HCT116 (cell line): Measurements from ENCODE around the gene DOCK10. TPM values are rescaled to one million over a fixed set of nuclear protein-coding genes. Genes with fewer than 3 reads are reported as not detected.

Experiments used
- ATAC-seq: fragments of 200-7000 bp; cut with Tn5 transposase; 2 replicates; pipeline ENCODE4 v1.9.1; 2020; ENCODE audit warnings: mild to moderate bottlenecking, moderate library complexity
- BruUV-seq: library from RNA; stranded (reverse); fragments of 400-500 nt; replicated peaks from 2 replicates; lab custom pipeline; 2021; lab: Mats Ljungman, UMichigan
- CTCF ChIA-PET: fragments of 300-600 bp; sonication (Branson Sonifier 250); formaldehyde crosslinking; loops from one replicate; lab custom pipeline; 2021; ENCODE audit warnings: antibody characterized with exemption; lab: Charles Lee
- POLR2A ChIA-PET: fragments of 300-600, 350-600 bp; sonication (Branson Sonifier 250); formaldehyde crosslinking; loops from one replicate; lab custom pipeline; 2021; ENCODE audit warnings: antibody characterized with exemption; lab: Charles Lee
- RAD21 ChIA-PET, 2 experiments: fragments of 300-600 bp; sonication (Branson Sonifier 250); formaldehyde crosslinking; loops; one replicate each; lab custom pipeline; 2023; ENCODE audit warnings: low total read pairs in 2 of 2; ENCODE audit not compliant: uncharacterized antibody in 2 of 2, unreplicated experiment in 2 of 2, low non-redundant PET in 1 of 2; lab: Charles Lee
- DNase-seq: peaks from one replicate; pipeline ENCODE4 v3.0.0-alpha.2; 2010; ENCODE audit warnings: low read depth, low spot score
- H2AFZ ChIP-seq: fragments of 200-600 bp; shearing (Covaris generic), sonication (generic); 2 replicates; pipeline ENCODE4 v1.6.1; 2017; ENCODE audit warnings: low read depth, mixed run types, mixed read lengths, antibody characterized with exemption, low read length; ENCODE audit not compliant: poor library complexity, severe bottlenecking
- H3K27ac ChIP-seq: 2 replicates; pipeline ENCODE4 v1.5.1; 2012; ENCODE audit warnings: low read depth, low read length
- H3K27me3 ChIP-seq: fragments of 200-600 bp; sonication (generic); 2 replicates; pipeline ENCODE4 v1.6.1; 2016; ENCODE audit warnings: mixed run types, low read length, mixed read lengths; ENCODE audit not compliant: insufficient read depth
- H3K36me3 ChIP-seq, 2 experiments: fragments of 200-500 bp in 1 of 2; fragments of 200-600 bp in 1 of 2; sonication (Bioruptor generic) in 1 of 2; sonication (generic) in 1 of 2; 2 replicates each; pipeline versions ENCODE4 v1.5.1 to v1.6.1; 2014 to 2016; ENCODE audit warnings: low read length in 2 of 2, inconsistent platforms in 1 of 2, mixed read lengths in 1 of 2, mixed run types in 1 of 2; ENCODE audit not compliant: insufficient read depth in 2 of 2, control insufficient read depth in 1 of 2
- H3K4me1 ChIP-seq, 2 experiments: fragments of 200-600 bp in 1 of 2; sonication (generic) in 1 of 2; 2 replicates each; pipeline versions ENCODE4 v1.5.1 to v1.6.1; 2012 to 2017; ENCODE audit warnings: low read length in 2 of 2, inconsistent platforms in 1 of 2, mild to moderate bottlenecking in 1 of 2, mixed read lengths in 1 of 2, mixed run types in 1 of 2, moderate library complexity in 1 of 2; ENCODE audit not compliant: insufficient read depth in 2 of 2, control insufficient read depth in 1 of 2
- H3K4me2 ChIP-seq: fragments of 200-600 bp; sonication (generic); 2 replicates; pipeline ENCODE4 v1.6.1; 2017; ENCODE audit warnings: mixed run types, low read length, mixed read lengths
- H3K4me3 ChIP-seq, 2 experiments: fragments of 200-600 bp in 1 of 2; sonication (generic) in 1 of 2; replicated peaks in 1 of 2; 2 replicates each; pipeline ENCODE4 v1.5.1; 2011 to 2016; ENCODE audit warnings: low read length in 2 of 2, control low read depth in 1 of 2, low read depth in 1 of 2, mild to moderate bottlenecking in 1 of 2, mixed read lengths in 1 of 2, mixed run types in 1 of 2
- H3K79me2 ChIP-seq: fragments of 200-600 bp; sonication (generic); 2 replicates; pipeline ENCODE4 v1.6.1; 2017; ENCODE audit warnings: mild to moderate bottlenecking, mixed run types, low read length, moderate library complexity, mixed read lengths; ENCODE audit not compliant: insufficient read depth
- H3K9ac ChIP-seq: fragments of 200-600 bp; sonication (generic); 2 replicates; pipeline ENCODE4 v1.6.1; 2016; ENCODE audit warnings: low read length, mixed read lengths
- H3K9me2 ChIP-seq: fragments of 200-600 bp; sonication (generic), shearing (Covaris generic); 2 replicates; pipeline ENCODE4 v1.6.1; 2017; ENCODE audit warnings: mixed run types, mild to moderate bottlenecking, moderate library complexity; ENCODE audit not compliant: insufficient read depth
- H3K9me3 ChIP-seq, 2 experiments: fragments of 200-500 bp in 1 of 2; fragments of 200-600 bp in 1 of 2; sonication (Bioruptor generic) in 1 of 2; sonication (generic) in 1 of 2; 2 replicates each; pipeline ENCODE4 v1.6.1; 2014 to 2017; ENCODE audit warnings: low read length in 2 of 2, mixed read lengths in 2 of 2, inconsistent platforms in 1 of 2, low read depth in 1 of 2, mild to moderate bottlenecking in 1 of 2, mixed run types in 1 of 2, moderate library complexity in 1 of 2; ENCODE audit not compliant: control insufficient read depth in 1 of 2, insufficient read depth in 1 of 2
- H4K20me1 ChIP-seq: fragments of 200-600 bp; sonication (generic), shearing (Covaris generic); 2 replicates; pipeline ENCODE4 v1.6.1; 2017; ENCODE audit warnings: mixed run types, mild to moderate bottlenecking, moderate library complexity; ENCODE audit not compliant: insufficient read depth
- ATF3 ChIP-seq: IDR thresholded peaks from 2 replicates; pipeline ENCODE4 v1.6.1; 2012
- CEBPB ChIP-seq: IDR thresholded peaks from 2 replicates; pipeline ENCODE4 v1.6.1; 2012; ENCODE audit warnings: low read depth
- ELF1 ChIP-seq: IDR thresholded peaks from 2 replicates; pipeline ENCODE4 v1.6.1; 2012; ENCODE audit warnings: low read depth, borderline replicate concordance
- EZH2phosphoT487 ChIP-seq: fragments of 200-600 bp; IDR thresholded peaks from 2 replicates; pipeline ENCODE4 v1.6.1; 2018; ENCODE audit warnings: antibody characterized with exemption, borderline replicate concordance
- MAX ChIP-seq: IDR thresholded peaks from 2 replicates; pipeline ENCODE4 v1.6.1; 2012
- POLR2A ChIP-seq: IDR thresholded peaks from 2 replicates; pipeline ENCODE4 v1.7.0; 2011; ENCODE audit warnings: borderline replicate concordance; ENCODE audit not compliant: insufficient read depth, insufficient read length; ENCODE audit errors: extremely low read depth
- RAD21 ChIP-seq: IDR thresholded peaks from 2 replicates; pipeline ENCODE4 v1.6.1; 2012; ENCODE audit warnings: low read depth, mild to moderate bottlenecking
- SRF ChIP-seq: IDR thresholded peaks from 2 replicates; pipeline ENCODE4 v1.6.1; 2012; ENCODE audit warnings: low read depth
- TCF7L2 ChIP-seq: IDR thresholded peaks from 2 replicates; pipeline ENCODE4 v1.7.0; 2011; ENCODE audit warnings: borderline replicate concordance, inconsistent platforms; ENCODE audit not compliant: insufficient read depth, insufficient read length; ENCODE audit errors: extremely low read depth
- YY1 ChIP-seq: IDR thresholded peaks from 2 replicates; pipeline ENCODE4 v1.6.1; 2011; ENCODE audit warnings: low read length, low read depth, moderate library complexity, mild to moderate bottlenecking; ENCODE audit not compliant: insufficient replicate concordance; ENCODE audit errors: extremely low read depth
- ZBTB33 ChIP-seq: IDR thresholded peaks from 2 replicates; pipeline ENCODE4 v1.6.1; 2011; ENCODE audit warnings: mild to moderate bottlenecking, low read length, moderate library complexity; ENCODE audit not compliant: insufficient replicate concordance; ENCODE audit errors: extremely low read depth
- ZNF274 ChIP-seq: fragments of 200-500 bp; sonication (Bioruptor generic); IDR thresholded peaks from 2 replicates; pipeline ENCODE4 v1.6.1; 2014; ENCODE audit warnings: mild to moderate bottlenecking, low read depth, low read length, inconsistent platforms
- intact Hi-C: fragments of 100-400 bp; cut with micrococcal nuclease; formaldehyde crosslinking; loops from 2 replicates; pipeline ENCODE4 v1.10.0; 2022
- total RNA-seq: library from RNA; stranded (reverse); gene quantifications from one replicate; pipeline ENCODE4 v1.2.1, GENCODE V29; 2021; ENCODE audit not compliant: unreplicated experiment

Gene DOCK10
- total RNA-seq, 1 experiment from 2014 or later: 0.54 TPM

- CTCF ChIA-PET: no interaction called here
- BruUV-seq: no TSS peak
These were observed 100.3 kb downstream of the DOCK10 start for GRCh38 chr2:224941960-224942359.

GRCh38 chr2:224940618-224941017 lies 101.7 kb downstream of the DOCK10 start:
- POLR2A ChIA-PET: no interaction called here
- intact Hi-C loops: no loop called here
- no peak for TF ChIP-seq EZH2phosphoT487
- TF ChIP-seq ZNF274: no peak
- no peak for TF ChIP-seq TCF7L2
- no peak for TF ChIP-seq YY1
- no peak for TF ChIP-seq MAX
- no peak for TF ChIP-seq RAD21
- no peak for TF ChIP-seq CEBPB
- no peak for TF ChIP-seq ELF1
- TF ChIP-seq POLR2A: no peak
- TF ChIP-seq ZBTB33: no peak
- TF ChIP-seq SRF: no peak

More at GRCh38 chr2:224941960-224942359, 100.3 kb downstream of the DOCK10 start:
- Histone ChIP-seq H3K4me1 (no peaks in the 10 kb centered on the region), H3K36me3 (no peaks in the 10 kb centered on the region), H3K4me3 (no peak overlapping the region), H2AFZ (no peak overlapping the region), H3K9me3 (no peaks in the 10 kb centered on the region), H3K9me2 (no peaks in the 10 kb centered on the region), H3K4me2 (no peak overlapping the region), H4K20me1 (no peaks in the 10 kb centered on the region), H3K79me2 (no peaks in the 10 kb centered on the region), H3K27me3 (no peaks in the 10 kb centered on the region), H3K27ac (no peak overlapping the region), H3K9ac (no peak overlapping the region)
- POLR2A ChIA-PET: no interaction called here
- DNase-seq (no peak), ATAC-seq (no peak)
- TF ChIP-seq ATF3 (no peak), ZBTB33 (no peak), YY1 (no peak)
- intact Hi-C loops: no loop called here
- RAD21 ChIA-PET: no interaction called here

More at GRCh38 chr2:224940618-224941017, 101.7 kb downstream of the DOCK10 start:
- RAD21 ChIA-PET: no interaction called here
- DNase-seq: no peak
- H3K79me2 ChIP-seq: no peaks in the 10 kb centered on the region
- no peaks in the 10 kb centered on the region for H4K20me1 ChIP-seq
- no peaks in the 10 kb centered on the region for H3K27me3 ChIP-seq
- no peaks in the 10 kb centered on the region for H3K9me3 ChIP-seq
- BruUV-seq: no TSS peak
- no peaks in the 10 kb centered on the region for H3K36me3 ChIP-seq
- no peak overlapping the region for H3K27ac ChIP-seq
- no peaks in the 10 kb centered on the region for H3K9me2 ChIP-seq
- H3K9ac ChIP-seq: no peak overlapping the region
- H2AFZ ChIP-seq: no peak overlapping the region
- no peaks in the 10 kb centered on the region for H3K4me1 ChIP-seq
- CTCF ChIA-PET: no interaction called here
- ATAC-seq: no peak
- no peak overlapping the region for H3K4me3 ChIP-seq
- no peak overlapping the region for H3K4me2 ChIP-seq
